Endothelial cell of umbilical vein (primary cell): Measurements from ENCODE around the gene TEC.

Experiments
- CTCF ChIP-seq, 2 donors: IDR thresholded peaks; 1 replicate in 1 of 2; 2 replicates in 1 of 2; pipeline ENCODE4 v1.5.1; 2011; ENCODE audit warnings: low read length in 2 of 2, mild to moderate bottlenecking in 2 of 2, moderate library complexity in 2 of 2, control low read depth in 1 of 2, inconsistent platforms in 1 of 2, low read depth in 1 of 2; ENCODE audit not compliant: insufficient read depth in 1 of 2; ENCODE audit errors: extremely low read depth in 1 of 2
- EZH2 ChIP-seq: IDR thresholded peaks from 2 replicates; pipeline ENCODE4 v1.6.1; 2012; ENCODE audit warnings: borderline replicate concordance, low read depth, mild to moderate bottlenecking, moderate library complexity, low read length, inconsistent platforms; ENCODE audit not compliant: severe bottlenecking
- POLR2A ChIP-seq: IDR thresholded peaks from 2 replicates; pipeline ENCODE4 v1.6.1; 2012; ENCODE audit warnings: low read depth, mild to moderate bottlenecking, control low read depth, low read length

- TF ChIP-seq CTCF (IDR thresholded peaks at IDR 0.05; ENCODE audit: extremely low read depth in 1 of 2, insufficient read depth in 1 of 2, low read depth in 1 of 2, low read length in 2 of 2), result no peak
- no peak for TF ChIP-seq POLR2A
- TF ChIP-seq EZH2, result no peak
Observed at GRCh38 chr4:48120132-48120531, 149.5 kb downstream of the TEC start.
